GM19468 (cell line): ENCODE measurements around the gene ING5.

Source experiments
- ATAC-seq: cut with Tn5 transposase; IDR thresholded peaks from one replicate; pipeline ENCODE4 v1.9.1; 2021; ENCODE audit warnings: mild to moderate bottlenecking, moderate library complexity, moderate number of reproducible peaks; ENCODE audit not compliant: unreplicated experiment; ENCODE audit errors: extremely low read depth

Gene ING5

DNA sequence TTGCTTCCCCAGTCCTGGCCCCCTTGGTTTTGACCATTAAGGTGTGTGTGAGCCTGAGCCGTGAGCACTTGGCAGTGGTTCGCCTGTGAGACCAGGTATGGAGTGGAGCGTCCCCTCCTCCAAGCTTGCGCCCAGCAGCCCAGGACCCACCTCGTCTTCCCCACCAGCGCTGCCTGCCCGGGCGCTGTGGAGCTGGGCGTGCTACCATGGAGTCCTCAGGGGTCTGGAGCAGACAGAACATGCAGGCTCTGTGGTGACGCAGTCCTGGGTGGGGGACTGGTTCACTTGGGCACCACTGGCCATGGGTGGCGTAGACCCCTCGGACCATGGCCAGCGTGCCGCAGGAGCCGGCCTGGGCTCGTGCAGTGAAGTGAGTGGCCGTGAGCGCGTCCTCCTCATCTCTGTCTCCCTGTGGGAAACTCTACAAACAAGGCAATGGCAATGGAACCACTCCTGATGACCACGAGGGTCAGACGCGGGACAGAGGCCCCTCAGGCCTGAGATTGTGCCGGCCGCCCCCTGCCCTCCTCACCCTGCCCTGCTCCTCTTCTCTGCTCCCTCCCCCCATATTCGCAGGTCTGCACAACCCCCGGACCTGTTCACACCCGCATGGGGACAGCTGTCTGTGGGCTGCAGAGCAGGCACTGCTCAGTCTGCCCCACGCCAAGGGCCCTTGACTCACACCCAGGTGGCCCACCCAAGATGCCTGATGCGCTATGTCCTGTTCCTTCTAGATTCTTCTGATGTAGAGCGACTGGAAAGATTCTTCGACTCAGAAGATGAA, 30.2 kb upstream of the ING5 start:
- no peak for ATAC-seq

DNA sequence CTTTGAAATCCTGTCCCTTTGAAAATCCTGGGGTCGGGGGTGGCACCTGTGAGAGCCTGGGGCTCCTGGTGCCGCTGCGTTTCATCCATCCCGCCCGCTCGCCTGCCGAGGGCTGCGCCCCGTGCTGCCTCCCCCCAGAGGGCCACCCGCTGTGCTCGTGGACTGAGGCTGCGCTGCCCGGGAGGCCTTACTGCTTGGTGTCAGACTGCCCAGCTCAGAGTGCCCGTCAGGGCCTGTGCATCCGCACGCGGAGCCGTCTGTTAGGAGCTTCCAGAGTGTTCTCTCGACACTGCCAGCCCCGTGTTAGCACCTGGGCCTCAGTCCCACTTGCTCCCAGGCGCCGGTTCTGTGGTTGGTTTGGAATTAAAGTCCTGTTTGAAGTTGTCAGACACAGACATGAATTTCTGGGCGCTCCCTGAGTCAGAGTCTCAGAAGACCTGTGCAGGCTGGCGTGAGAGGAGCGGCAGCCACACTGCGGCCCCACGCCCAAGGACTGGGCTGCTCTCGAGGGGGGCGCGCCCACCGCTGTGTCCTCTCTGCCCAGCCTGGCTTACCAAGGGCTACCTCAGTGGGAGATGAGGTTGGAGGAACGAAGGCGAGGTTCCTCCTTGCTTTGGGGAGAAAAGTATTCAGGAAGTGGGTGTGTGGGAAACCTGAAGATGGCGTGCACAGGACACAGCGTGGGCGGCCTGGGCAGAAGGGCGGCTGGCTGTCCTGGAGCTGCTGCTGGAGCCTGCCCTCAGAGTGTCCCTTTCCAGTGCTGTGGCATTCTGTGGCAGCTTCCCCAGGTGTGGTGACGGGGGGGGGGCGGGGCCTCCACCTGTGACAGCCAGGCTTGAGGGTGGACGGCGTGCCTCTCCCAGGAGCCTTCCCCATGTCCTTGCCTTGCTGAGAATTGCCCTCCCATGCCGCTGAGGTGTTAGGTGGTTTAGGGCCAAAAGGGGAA, 29.3 kb upstream of the ING5 start:
- ATAC-seq, result no peak

DNA sequence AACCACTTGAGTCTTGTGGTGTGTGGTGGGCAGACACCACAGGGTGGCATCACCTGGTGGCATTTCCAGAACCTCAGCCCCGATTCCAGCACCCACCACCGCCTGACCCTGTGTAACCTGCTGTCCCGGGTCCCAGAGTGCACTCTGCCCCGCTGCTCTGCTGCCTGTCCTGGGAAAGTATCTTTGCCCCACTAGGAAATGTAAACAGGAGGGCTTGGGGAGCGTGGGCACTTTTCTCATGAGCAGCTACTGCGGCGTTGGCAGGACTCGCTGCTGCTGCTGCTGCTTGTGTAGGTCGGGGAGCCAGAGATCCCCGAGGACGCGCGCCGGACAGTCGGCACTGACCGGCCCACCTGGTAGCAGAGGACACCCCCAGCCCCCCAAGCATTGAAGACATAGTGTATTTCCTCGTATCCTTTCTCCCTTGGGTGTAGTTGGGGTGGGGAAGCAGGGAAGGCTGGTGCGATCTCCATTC, 28.6 kb upstream of the ING5 start:
- no peak for ATAC-seq

DNA sequence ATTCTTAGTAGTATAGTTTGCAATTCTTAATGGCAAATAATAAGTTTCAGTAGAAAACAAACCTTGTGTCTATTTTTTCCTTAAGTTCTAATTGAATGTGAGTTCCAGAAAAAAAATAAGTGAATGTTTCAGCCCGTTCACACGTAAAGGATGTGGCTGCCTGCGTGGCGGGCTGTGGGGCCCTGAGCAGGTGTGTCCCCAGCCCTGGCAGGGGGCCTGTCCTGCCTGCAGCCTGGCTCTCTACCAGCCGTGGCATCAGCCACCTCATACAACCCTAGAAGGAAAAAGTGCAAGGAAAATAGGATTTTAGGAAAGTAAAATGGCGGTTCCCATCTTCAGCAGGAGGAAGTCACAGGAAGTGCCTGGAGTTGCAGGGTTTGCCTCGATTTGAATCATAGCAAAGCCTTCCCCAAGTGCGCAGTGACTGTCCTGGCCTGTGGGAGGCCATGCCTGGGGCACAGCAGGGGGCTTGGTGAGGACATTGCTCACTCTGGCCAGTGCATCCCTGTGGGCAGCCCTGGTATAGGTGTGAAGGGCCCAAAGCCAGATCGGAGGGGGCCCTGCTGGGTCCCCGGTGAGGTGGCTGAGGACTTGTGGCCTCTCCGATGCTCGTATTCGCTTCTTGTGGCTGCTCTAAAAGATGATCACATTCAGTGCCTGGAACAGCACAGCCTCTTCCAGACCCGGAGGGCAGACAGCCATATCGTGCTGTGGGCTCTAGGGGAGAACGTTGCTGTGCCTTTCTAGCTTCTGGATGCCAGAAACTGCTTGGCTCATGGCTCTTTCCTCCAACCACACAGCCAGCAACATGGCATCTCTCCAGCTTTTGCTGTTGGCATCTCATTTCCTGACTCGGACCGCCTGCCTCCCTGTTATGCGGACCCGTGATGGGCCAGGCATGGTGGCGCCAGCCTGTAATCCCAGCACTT, 27.8 kb upstream of the ING5 start:
- no peak for ATAC-seq

DNA sequence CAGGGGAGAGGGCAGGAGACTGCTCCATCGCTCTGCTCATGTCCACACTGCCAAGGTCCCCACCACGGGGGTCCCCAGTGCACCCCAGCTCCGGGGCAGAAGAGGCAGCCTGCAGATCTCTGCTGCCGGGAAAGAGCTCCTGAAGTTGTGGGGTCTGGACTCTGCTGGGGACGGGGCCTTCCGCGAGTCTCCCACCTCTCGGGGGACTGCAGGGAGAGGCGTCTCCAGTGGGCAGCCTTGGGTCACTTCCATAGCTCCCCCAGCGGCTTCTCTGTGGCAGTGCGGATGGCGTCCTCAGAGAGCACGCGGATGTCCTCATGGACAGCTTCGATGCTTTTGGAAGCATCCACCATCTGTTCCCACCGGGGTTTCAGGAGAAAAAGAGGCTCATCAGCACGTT, 26.0 kb upstream of the ING5 start:
- no peak for ATAC-seq

DNA sequence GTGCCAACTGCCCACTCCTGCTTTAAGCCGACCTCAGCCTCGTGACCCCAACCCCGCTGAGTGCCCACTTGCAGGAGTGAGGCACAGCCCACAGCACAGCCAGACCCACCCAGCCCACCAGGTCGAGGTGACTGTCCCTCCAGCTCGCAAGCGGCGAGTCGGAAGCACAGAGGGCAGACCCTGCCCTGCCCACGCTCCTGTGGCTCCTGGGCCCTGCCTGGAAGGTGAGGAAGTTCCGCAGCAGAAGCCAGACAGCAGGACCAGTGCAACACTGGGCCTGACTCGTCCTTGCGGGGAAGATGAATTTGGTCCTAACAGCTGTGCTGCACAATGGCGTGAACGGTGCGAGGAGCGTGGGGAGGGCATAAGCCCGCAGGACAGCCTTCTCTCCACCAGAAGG, 25.2 kb upstream of the ING5 start:
- ATAC-seq, result no peak

DNA sequence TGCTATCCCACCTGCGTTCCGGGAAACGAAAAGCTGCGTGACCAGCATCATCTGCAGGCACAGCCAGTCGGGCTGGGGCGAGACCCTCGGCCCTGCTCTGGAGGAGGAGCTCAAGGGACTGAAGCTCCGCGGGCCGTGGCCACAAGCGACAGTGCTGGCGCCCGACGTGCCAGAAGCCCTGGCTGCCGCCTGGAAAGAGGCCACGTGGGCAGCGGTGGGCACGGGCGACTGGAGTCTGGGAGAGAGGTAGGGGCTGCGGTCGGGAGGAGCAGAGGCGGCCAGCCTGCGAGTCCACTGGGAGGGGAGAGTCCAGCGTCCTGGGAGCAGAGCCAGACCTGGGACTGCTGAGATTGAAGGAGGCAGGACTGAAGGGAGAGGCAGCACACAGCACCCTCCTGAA, 24.4 kb upstream of the ING5 start:
- ATAC-seq, result no peak

DNA sequence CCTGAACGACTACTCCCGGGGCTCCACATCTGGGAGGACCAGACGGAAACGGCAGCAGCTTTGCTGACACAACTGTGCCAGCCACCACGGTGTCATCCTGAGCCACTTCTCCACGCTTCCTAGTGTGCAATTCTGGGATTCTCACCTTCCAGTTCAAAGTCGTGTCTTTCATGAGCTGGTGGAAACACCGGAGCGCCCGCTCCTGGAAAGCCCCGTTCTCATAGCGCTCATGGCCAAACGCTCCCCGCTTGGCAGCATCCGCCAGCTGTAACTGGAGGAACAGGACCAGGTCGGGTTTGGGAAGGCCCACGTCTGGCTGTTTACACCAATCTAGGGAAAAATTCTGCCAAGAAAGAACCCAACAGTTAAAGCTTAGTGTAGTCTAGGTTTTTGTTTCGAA, 23.5 kb upstream of the ING5 start:
- ATAC-seq, result no peak

DNA sequence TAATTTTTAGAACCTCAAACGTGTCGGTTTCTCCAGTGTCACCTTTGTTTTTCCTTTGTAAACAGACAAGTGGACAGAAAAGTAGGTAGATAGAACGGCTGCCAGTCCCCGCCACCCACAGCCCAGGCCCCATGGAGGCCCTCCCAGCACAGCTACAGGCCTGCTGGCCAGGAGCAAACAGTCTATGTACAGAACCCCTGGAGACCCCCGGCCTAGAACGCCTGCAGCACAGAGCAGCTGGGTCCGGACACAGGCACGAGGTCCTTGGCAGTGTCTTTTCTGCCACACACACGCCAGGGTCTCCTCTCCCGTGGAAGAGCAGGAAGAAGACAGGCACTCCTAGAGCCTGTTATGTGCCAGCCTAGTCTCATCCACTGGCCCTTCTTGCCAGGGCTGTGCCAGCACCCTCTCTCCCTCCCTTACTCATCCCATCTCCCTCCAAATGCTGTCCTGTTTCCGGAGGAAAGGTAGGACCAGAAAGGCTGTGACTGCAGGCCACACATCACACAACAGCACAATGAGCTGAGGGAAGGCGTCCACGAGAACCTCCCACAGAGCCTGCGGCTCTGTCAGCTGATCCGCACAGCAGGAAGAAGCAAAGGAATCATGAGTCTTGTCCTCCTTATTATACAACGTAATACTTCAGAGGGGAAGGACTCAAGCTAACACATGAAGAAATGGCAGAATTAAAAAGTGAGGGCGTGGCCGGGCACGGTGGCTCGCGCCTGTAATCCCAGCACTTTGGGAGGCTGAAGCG, 22.9 kb upstream of the ING5 start:
- no peak for ATAC-seq

DNA sequence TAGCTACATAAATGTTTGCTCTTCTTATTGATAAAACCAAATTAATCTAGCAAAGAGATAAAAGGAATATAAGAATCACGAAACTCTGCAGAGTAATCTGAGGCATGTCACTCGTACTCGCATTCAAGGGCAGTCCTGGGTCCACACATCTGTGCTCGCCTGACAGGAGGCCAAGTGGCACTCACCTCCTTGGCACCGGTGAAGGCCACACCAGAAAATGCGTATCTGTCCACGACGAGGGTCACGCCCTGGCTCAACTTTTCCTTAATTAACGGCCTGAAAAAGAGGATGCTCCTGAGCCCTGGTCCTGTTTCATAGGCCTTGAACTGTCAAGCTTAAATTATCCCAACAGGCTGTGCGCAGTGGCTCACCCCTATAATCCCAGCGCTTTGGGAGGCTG, 21.8 kb upstream of the ING5 start:
- no peak for ATAC-seq

DNA sequence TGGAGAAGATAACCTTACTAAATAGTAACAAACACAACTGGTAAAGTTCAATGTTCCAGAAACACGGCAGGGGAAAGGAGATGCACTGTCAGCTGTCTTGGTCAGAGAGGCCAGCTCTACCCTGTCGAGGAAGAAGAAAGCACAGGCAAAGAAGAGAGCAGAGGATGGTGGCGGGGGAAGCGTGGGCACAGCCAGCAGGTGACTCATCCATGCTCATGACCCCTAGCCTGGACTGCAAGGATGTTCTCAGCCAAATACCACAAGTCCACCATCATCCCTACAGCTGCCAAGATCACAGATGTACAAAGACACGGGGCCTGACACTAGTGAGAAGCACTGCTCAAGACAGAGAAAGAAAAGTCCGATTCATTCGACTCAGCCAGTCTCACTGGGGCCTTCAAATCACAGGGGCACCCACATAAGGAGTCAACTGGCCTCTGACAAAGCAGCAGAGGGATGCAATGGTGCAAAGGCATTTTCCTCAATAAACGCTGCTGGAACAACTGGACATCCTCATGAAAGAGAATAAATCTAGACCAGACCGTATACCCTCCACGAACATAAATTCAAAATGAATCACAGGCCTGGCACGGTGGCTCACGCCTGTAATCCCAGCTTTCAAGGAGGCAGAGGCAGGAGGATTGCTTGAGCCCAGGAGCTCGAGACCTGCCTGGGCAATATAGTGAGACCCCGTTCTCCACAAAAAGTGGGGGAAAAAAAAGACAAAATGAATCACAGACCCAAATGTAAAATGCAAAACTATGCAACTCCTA, 20.8 kb upstream of the ING5 start:
- no peak for ATAC-seq

DNA sequence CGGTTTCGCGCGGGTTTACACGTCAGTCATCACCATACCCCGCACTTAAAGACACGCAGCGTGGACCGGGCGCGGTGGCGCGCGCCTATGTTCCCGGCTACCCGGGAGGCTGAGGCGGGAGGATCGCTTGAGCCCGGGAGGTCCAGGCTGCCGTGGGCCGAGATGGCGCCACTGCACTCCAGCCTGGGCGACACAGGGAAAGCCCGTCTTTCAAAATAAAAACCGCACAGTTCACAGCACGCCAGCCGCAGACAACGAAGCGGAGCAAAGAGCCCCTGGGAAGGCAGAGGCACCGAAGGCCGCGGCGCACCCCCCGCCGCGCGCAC, 15.6 kb upstream of the ING5 start:
- ATAC-seq, result no peak

DNA sequence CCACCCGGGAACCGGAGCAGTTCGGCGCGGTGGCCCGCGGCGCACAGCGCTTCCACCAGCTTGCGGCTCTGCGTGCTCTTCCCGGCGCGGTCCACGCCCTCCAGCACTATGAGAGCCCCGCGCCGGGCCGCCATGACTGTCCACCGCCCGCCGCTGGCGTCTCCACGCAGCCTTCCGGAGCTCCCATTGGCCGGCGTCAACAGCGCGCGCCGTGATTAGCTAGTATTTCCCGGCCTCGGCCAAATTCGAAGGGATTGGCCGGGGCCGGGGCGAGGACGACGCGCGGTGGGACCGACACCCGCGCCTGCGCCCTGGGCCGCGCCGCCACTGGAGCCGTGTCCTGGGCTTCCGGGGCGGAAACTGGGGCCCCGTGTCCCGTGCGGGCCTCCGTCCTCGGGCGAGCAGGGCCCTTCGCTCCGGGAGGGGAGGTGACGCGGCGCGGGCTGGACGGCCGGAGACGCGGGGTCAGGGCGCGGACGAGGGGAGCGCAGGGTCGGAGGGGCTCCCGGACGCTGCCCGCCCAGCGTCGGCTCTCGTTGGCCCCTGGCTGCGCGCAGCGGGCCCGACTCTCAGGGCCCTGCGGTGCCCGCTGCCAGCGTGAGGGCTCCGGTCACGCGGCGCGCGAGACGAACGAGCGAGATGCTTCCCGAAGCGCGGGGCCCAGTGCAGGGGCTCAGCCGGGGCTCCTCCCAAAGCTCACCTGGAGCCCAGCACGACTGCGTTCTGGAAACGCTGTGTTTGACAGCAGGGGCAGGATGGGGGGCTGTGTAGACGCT, 15.0 kb upstream of the ING5 start, which contains the start of gene DTYMK:
DTYMK (minus strand) TSS at position 166 of the 776 bp plus-strand sequence; CDS start at position 134, 32 bp downstream.
- ATAC-seq, result peak; percentile 90

DNA sequence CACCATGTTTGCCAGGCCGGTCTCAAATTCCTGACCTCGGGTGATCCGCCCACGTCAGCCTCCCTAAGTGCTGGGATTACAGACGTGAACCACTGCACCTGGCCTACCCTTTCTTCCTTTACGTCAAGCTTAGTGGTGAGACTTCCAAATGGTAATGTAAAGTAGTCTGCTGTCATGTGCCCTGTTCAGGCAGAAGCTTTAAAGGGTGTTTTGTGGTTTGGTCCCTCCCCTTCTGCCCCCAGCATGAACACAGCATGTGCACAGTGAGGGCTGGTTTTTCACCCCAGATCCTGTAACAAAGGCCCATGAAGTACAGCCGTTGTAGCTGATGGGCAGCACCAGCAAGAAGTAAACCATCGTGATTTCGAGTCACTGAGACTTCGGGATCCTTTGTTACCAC, 12.5 kb upstream of the ING5 start:
- no peak for ATAC-seq

DNA sequence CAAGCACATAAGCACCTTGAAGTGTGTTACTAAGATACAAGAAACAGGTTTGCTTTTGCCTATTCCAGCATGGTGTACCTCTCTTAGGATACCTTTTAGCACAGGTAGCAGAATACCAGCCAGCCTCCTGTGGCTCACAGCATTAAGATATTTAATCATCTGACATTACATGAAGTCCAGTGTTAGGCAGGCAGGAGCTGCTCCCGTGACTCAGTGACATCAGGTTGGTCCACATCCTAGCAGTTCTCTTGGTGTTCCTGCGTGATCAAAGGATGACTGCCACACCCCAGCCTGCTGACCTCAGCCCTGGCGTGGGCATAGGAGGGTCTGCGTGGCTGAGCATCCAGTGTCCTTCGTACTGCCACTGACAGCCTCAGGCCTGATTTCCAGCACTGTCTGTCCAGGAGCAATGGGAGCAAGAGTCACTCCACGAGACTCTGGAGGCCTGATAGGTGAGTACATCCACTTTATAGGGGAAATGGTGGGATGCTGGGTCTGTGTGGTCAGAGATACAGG, 11.6 kb upstream of the ING5 start:
- no peak for ATAC-seq

DNA sequence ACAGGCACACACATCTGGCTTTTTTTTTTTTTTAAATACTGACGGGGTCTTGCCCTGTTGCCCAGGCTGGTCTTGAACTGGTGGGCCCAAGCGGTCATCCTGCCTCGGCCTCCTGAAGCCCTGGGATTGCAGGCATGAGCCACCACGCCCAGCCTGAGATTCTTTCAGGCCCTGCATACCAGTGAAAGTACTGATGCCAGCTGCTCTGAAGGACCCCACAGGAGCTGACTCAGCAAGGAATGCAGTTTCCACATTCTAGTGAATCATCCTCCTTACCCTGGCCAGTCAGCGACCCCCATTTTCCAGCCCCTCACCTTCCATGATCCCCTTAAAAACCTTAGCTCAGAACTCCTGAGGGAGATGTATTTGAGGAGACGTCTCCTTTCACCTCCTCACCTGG, 9.4 kb upstream of the ING5 start:
- ATAC-seq, result no peak

DNA sequence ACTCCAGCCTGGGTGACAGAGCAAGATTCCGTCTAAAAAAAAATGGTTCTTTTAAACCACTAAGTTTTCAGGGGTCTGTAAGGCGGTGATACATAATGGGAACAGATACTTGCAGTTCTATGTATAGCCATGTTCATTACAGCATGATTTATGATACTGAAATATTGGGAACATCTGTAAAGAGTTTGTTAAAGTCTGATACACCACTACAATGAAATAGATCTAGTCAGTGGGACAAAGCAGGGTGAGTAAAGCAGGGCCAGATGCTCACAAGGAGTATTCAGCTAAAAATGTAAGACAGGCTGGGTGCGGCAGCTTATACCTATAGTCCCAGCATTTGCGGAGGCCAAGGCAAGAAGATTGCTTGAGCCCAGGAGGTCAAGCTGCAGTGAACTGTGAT, 6.2 kb upstream of the ING5 start:
- ATAC-seq, result no peak

DNA sequence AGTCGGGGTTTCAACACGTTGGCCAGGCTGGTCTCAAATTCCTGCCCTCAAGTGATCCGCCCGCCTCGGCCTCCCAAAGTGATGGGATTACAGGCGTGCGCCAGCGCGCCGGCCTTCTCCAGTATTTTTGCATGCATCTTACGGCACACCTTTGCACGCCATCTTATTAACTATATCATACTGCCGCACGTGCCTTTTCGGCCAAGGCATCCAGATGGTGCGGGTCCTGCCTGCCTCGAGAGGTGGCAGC, 765 bp upstream of the ING5 start:
- peak; percentile 2 for ATAC-seq
